Thyroid gland (tissue), 4 donors: ENCODE measurements around the gene DENND4C. TPM values are rescaled to one million over a fixed set of nuclear protein-coding genes. Genes with fewer than 3 reads are reported as not detected.
"Not testable (repeated sequence)": the region's sequence is repeated elsewhere in the genome, so short reads cannot be mapped to it uniquely, and the experiment has no call there.

Experiments
- DNase-seq, 2 donors: peaks; one replicate each; pipeline ENCODE4 v3.0.0-alpha.2; 2019
- H3K27ac ChIP-seq, 3 donors: fragments of 200-600 bp; sonication (generic); 1 replicate in 2 of 3; 2 replicates in 1 of 3; pipeline ENCODE4 v1.5.1; 2016 to 2019; ENCODE audit warnings: mild to moderate bottlenecking in 1 of 3, moderate library complexity in 1 of 3
- H3K27me3 ChIP-seq: fragments of 200-600 bp; sonication (generic); one replicate; pipeline ENCODE4 v1.5.1; 2019
- H3K36me3 ChIP-seq, 2 donors: fragments of 200-600 bp; sonication (generic); one replicate each; pipeline ENCODE4 v1.5.1; 2016 to 2019
- H3K4me1 ChIP-seq, 2 donors: fragments of 200-600 bp; sonication (generic); one replicate each; pipeline ENCODE4 v1.5.1; 2017 to 2019
- H3K4me3 ChIP-seq, 3 donors: fragments of 200-600 bp; sonication (generic); replicated peaks in 1 of 3; 1 replicate in 2 of 3; 2 replicates in 1 of 3; pipeline ENCODE4 v1.5.1; 2016; ENCODE audit warnings: mild to moderate bottlenecking in 1 of 3
- H3K9me3 ChIP-seq: fragments of 200-600 bp; sonication (generic); one replicate; pipeline ENCODE4 v1.5.1; 2017
- CTCF ChIP-seq, 6 experiments: fragments of 200-600 bp in 3 of 6; fragments of 450-650 bp in 3 of 6; sonication (generic) in 3 of 6; IDR thresholded peaks; one replicate each; pipeline ENCODE4 v1.5.1; 2016 to 2019; ENCODE audit warnings: antibody characterized with exemption in 6 of 6, mild to moderate bottlenecking in 2 of 6, inconsistent platforms in 1 of 6, moderate library complexity in 1 of 6
- POLR2A ChIP-seq, 2 donors: fragments of 450-650 bp; IDR thresholded peaks; one replicate each; pipeline ENCODE4 v1.6.1; 2017; ENCODE audit warnings: antibody characterized with exemption in 2 of 2, mild to moderate bottlenecking in 2 of 2, moderate library complexity in 1 of 2
- WGBS, 2 donors: methylation state at CpG; one replicate each; pipeline ENCODE4 v1.1.5; 2017; 5-methylcytosine and 5-hydroxymethylcytosine counted together
- intact Hi-C: fragments of 100-400 bp; cut with DNase I; formaldehyde crosslinking; loops from one replicate; pipeline ENCODE4 v1.15.1; 2023
- total RNA-seq, 4 donors: library from RNA; depleted of rRNA; stranded (reverse); fragments of >200 nt; gene quantifications; one replicate each; pipeline ENCODE4 v1.2.3, GENCODE V29; 2016

The DENND4C gene
- total RNA-seq, 4 donors from 2014 or later = 99.5 to 135 (median 111) TPM

- TF ChIP-seq POLR2A (IDR thresholded peaks at IDR 0.05) (no peak), CTCF (IDR thresholded peaks at IDR 0.05) (no peak)
- Histone ChIP-seq H3K36me3 (no peaks in the 10 kb centered on the region), H3K27me3 (no peaks in the 10 kb centered on the region), H3K4me1 (peaks cover 25 to 32% of the 10 kb centered on the region in 2 donors), H3K9me3 (no peaks in the 10 kb centered on the region), H3K27ac (peak overlapping the region; percentile 72 to 86 (median 77)), H3K4me3 (no peak overlapping the region)
- intact Hi-C loops = no loop called here
- no peak for DNase-seq
- 81 to 97% methylated on average over 1 of the region's 1 CpG for WGBS, 2 donors
These were observed 45.3 kb upstream of the DENND4C start for GRCh38 chr9:19185191-19185590.

GRCh38 chr9:19186232-19186631 lies 44.3 kb upstream of the DENND4C start:
- H3K4me1 ChIP-seq = peaks cover 25 to 32% of the 10 kb centered on the region in 2 donors
- H3K9me3 ChIP-seq = no peaks in the 10 kb centered on the region
- intact Hi-C loops = no loop called here
- no peak overlapping the region for H3K4me3 ChIP-seq
- H3K27me3 ChIP-seq = no peaks in the 10 kb centered on the region
- WGBS, 2 donors = 88 to 96% methylated on average over 2 of the region's 2 CpGs
- TF ChIP-seq CTCF (IDR thresholded peaks at IDR 0.05) = no peak
- TF ChIP-seq POLR2A (IDR thresholded peaks at IDR 0.05) = no peak
- DNase-seq = no peak
- no peaks in the 10 kb centered on the region for H3K36me3 ChIP-seq
- H3K27ac ChIP-seq = no peak overlapping the region

DNA sequence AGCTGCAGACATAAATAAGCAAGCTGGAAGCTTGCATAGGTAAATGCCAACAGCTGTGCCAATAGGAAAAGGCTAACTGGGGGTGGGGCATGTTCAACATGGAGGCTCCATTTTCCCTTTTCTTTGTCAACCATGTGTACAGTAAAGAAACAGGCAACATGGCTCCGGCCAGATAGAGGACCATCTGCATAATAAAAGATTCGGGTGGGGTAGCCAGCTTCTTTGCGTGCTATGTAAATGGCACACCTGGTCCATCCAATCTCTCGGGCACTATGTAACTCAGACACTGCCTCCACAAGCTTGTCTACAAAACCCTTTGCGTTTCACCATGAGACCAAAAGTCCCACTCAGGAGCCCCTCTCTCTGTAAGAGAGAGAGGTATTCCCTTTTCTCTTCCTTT lies 41.7 kb upstream of the DENND4C start:
- Histone ChIP-seq H3K27ac (no peak overlapping the region), H3K9me3 (no peaks in the 10 kb centered on the region), H3K4me3 (no peak overlapping the region), H3K4me1 (peaks cover 11 to 15% of the 10 kb centered on the region in 2 donors), H3K36me3 (no peaks in the 10 kb centered on the region), H3K27me3 (no peaks in the 10 kb centered on the region)
- TF ChIP-seq CTCF (IDR thresholded peaks at IDR 0.05) = no peak
- TF ChIP-seq POLR2A (IDR thresholded peaks at IDR 0.05) = no peak
- 92 to 94% methylated on average over 5 of the region's 5 CpGs for WGBS, 2 donors
- intact Hi-C loops = no loop called here
- DNase-seq = no peak

- no peaks in the 10 kb centered on the region for H3K27me3 ChIP-seq
- WGBS, 2 donors = 71 to 80% methylated on average over 1 of the region's 1 CpG
- H3K36me3 ChIP-seq = no peaks in the 10 kb centered on the region
- no peak for TF ChIP-seq CTCF (IDR thresholded peaks at IDR 0.05)
- TF ChIP-seq POLR2A (IDR thresholded peaks at IDR 0.05) = no peak
- no peak for DNase-seq
- H3K4me3 ChIP-seq = no peak overlapping the region
- H3K27ac ChIP-seq = no peak overlapping the region
- H3K9me3 ChIP-seq = no peaks in the 10 kb centered on the region
- H3K4me1 ChIP-seq = no peaks in the 10 kb centered on the region
- intact Hi-C loops = no loop called here
These were observed 38.1 kb upstream of the DENND4C start for GRCh38 chr9:19192202-19193028.

- no peak for DNase-seq
- Histone ChIP-seq H3K4me1 (no peaks in the 10 kb centered on the region), H3K27ac (no peak overlapping the region), H3K36me3 (no peaks in the 10 kb centered on the region), H3K27me3 (no peaks in the 10 kb centered on the region), H3K9me3 (no peaks in the 10 kb centered on the region), H3K4me3 (no peak overlapping the region)
- TF ChIP-seq POLR2A (IDR thresholded peaks at IDR 0.05) = no peak
- no peak for TF ChIP-seq CTCF (IDR thresholded peaks at IDR 0.05)
- intact Hi-C loops = no loop called here
- 83 to 84% methylated on average over 5 of the region's 5 CpGs for WGBS, 2 donors
These were observed 37.5 kb upstream of the DENND4C start for GRCh38 chr9:19193029-19193324.

DNA sequence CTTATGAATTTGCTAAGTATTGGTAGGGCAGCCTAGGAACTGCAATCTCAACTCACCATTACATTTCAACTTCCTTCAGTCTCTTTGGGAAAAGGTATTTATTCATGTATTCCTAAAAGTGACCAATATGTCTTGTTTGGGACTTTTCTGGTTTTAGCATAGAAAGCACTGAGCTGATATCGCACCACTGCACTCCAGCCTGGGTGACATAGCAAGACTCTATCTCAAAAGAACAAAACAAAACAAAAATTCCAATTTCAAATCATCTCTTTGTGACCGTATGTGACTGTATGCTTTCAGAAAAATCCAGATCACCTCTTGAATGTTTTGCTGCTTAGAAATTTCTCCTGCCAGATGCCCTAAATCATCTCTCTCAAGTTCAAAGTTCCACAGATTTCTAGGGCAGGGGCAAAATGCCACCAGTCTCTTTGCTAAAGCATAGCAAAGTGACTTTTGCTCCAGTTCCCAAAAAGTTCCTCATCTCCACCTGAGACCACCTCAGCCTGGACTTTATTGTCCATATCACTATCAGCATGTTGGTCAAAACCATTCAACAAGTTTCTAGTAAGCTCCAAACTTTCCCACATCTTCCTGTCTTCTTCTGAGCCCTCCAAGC lies 37.0 kb upstream of the DENND4C start:
- H3K9me3 ChIP-seq, intact Hi-C loops, H3K27ac ChIP-seq, H3K4me1 ChIP-seq, H3K4me3 ChIP-seq, H3K27me3 ChIP-seq, H3K36me3 ChIP-seq, DNase-seq: not testable (repeated sequence)
- WGBS, 2 donors = 92 to 100% methylated on average over 2 of the region's 2 CpGs
